Caco-2 (cell line): ENCODE results near the gene FILIP1. TPM values are rescaled to one million over a fixed set of nuclear protein-coding genes. Genes with fewer than 3 reads are reported as not detected.

Experiments
- BruUV-seq: library from RNA; stranded (reverse); fragments of 400-500 nt; replicated peaks from 2 replicates; lab custom pipeline; 2021; lab: Mats Ljungman, UMichigan
- CTCF ChIA-PET: fragments of 300-600 bp; sonication (Branson Sonifier 250); formaldehyde crosslinking; loops from one replicate; lab custom pipeline; 2022; ENCODE audit warnings: antibody characterized with exemption; lab: Charles Lee
- POLR2A ChIA-PET: fragments of 300-600 bp; sonication (Branson Sonifier 250); formaldehyde crosslinking; loops from one replicate; lab custom pipeline; 2022; ENCODE audit warnings: antibody characterized with exemption; lab: Charles Lee
- DNase-seq, 2 experiments: peaks; one replicate each; pipeline versions ENCODE4 v3.0.0 to v3.0.0-alpha.2; 2020 to 2022
- H3K27me3 ChIP-seq: replicated peaks from 2 replicates; pipeline ENCODE4 v1.6.0; 2011; ENCODE audit warnings: low read length; ENCODE audit not compliant: control insufficient read depth, insufficient read depth
- H3K36me3 ChIP-seq: 2 replicates; pipeline ENCODE4 v1.5.1; 2011; ENCODE audit warnings: low read length; ENCODE audit not compliant: control insufficient read depth, insufficient read depth
- H3K4me1 ChIP-seq: fragments of 250-450 bp; sonication (Bioruptor Pico); 2 replicates; pipeline ENCODE4 v1.5.1; 2020; ENCODE audit warnings: mild to moderate bottlenecking
- H3K4me3 ChIP-seq: 2 replicates; pipeline ENCODE4 v1.5.1; 2011; ENCODE audit warnings: low read depth, mild to moderate bottlenecking, control low read depth, low read length
- H3K9me3 ChIP-seq: fragments of 250-450 bp; sonication (Bioruptor Pico); 2 replicates; pipeline ENCODE4 v1.5.1; 2020; ENCODE audit warnings: mild to moderate bottlenecking, moderate library complexity
- H3K27ac Mint-ChIP-seq: one replicate; pipeline ENCODE4 v1.8.0; 2022; ENCODE audit warnings: mixed read lengths; ENCODE audit not compliant: unreplicated experiment
- H3K27me3 Mint-ChIP-seq: one replicate; pipeline ENCODE4 v1.8.0; 2022; ENCODE audit warnings: mixed read lengths; ENCODE audit not compliant: insufficient read depth, unreplicated experiment
- H3K36me3 Mint-ChIP-seq: one replicate; pipeline ENCODE4 v1.8.0; 2022; ENCODE audit warnings: mild to moderate bottlenecking, mixed read lengths; ENCODE audit not compliant: insufficient read depth, unreplicated experiment
- H3K4me1 Mint-ChIP-seq: one replicate; pipeline ENCODE4 v1.8.0; 2022; ENCODE audit warnings: low read depth, mixed read lengths; ENCODE audit not compliant: unreplicated experiment
- H3K4me3 Mint-ChIP-seq: one replicate; pipeline ENCODE4 v1.8.0; 2022; ENCODE audit warnings: mild to moderate bottlenecking, moderate library complexity, mixed read lengths; ENCODE audit not compliant: unreplicated experiment
- H3K9me3 Mint-ChIP-seq: one replicate; pipeline ENCODE4 v1.8.0; 2022; ENCODE audit warnings: mixed read lengths; ENCODE audit not compliant: unreplicated experiment
- intact Hi-C: fragments of 100-400 bp; cut with micrococcal nuclease; formaldehyde crosslinking; loops from one replicate; pipeline ENCODE4 v1.10.0; 2022; ENCODE audit not compliant: unreplicated experiment
- total RNA-seq: library from RNA; stranded (reverse); gene quantifications from 2 replicates; pipeline ENCODE4 v1.2.3, GENCODE V29; 2022
- TF ChIP-seq, protein P1 (sequence below), 2 experiments: fragments of 200-600 bp in 1 of 2; IDR thresholded peaks; 1 replicate in 1 of 2; 2 replicates in 1 of 2; pipeline versions ENCODE4 v1.5.1 to v1.8.0; 2011 to 2022; ENCODE audit warnings: antibody characterized with exemption in 1 of 2, control low read depth in 1 of 2, inconsistent platforms in 1 of 2, low read depth in 1 of 2, low read length in 1 of 2, mild to moderate bottlenecking in 1 of 2, moderate library complexity in 1 of 2; ENCODE audit not compliant: insufficient read depth in 1 of 2, severe bottlenecking in 1 of 2, unreplicated experiment in 1 of 2

Gene FILIP1
- total RNA-seq, 1 experiment from 2014 or later: 0.07 TPM

DNA sequence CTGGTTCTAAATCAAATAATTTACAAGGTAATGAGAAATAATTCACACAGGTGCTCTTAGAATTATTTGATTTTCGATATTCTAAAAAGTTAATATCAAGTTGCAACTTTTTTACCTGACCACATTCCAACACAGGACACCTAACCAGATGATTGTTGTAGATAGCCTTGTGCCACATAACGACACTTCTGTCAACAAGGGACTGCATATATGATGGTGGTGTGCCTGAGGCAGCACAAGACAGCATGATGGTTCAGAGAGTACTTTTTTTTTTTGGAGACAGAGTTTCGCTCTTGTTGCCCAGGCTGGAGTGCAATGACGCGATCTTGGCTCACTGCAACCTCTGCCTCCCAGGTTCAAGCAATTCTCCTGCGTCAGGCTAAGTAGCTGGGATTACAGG, 142.8 kb downstream of the FILIP1 start:
- Histone ChIP-seq H3K4me3 (no peak overlapping the region), H3K36me3 (no peaks in the 10 kb centered on the region), H3K27me3 (no peaks in the 10 kb centered on the region), H3K9me3 (no peaks in the 10 kb centered on the region), H3K4me1 (no peaks in the 10 kb centered on the region)
- H3K9me3 Mint-ChIP-seq: peaks cover 2% of the 10 kb centered on the region
- H3K27me3 Mint-ChIP-seq: peaks cover 4% of the 10 kb centered on the region
- intact Hi-C loops: no loop called here
- H3K4me3 Mint-ChIP-seq: no peak overlapping the region
- no TSS peak for BruUV-seq
- H3K4me1 Mint-ChIP-seq: peaks cover 1% of the 10 kb centered on the region
- ChIA-PET POLR2A (no interaction called here), CTCF (no interaction called here)
- no peaks in the 10 kb centered on the region for H3K36me3 Mint-ChIP-seq
- no peak for DNase-seq
- TF ChIP-seq, protein P1, sequence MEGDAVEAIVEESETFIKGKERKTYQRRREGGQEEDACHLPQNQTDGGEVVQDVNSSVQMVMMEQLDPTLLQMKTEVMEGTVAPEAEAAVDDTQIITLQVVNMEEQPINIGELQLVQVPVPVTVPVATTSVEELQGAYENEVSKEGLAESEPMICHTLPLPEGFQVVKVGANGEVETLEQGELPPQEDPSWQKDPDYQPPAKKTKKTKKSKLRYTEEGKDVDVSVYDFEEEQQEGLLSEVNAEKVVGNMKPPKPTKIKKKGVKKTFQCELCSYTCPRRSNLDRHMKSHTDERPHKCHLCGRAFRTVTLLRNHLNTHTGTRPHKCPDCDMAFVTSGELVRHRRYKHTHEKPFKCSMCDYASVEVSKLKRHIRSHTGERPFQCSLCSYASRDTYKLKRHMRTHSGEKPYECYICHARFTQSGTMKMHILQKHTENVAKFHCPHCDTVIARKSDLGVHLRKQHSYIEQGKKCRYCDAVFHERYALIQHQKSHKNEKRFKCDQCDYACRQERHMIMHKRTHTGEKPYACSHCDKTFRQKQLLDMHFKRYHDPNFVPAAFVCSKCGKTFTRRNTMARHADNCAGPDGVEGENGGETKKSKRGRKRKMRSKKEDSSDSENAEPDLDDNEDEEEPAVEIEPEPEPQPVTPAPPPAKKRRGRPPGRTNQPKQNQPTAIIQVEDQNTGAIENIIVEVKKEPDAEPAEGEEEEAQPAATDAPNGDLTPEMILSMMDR (IDR thresholded peaks at IDR 0.05; ENCODE audit: insufficient read depth in 1 of 2, low read depth in 1 of 2, low read length in 1 of 2, severe bottlenecking in 1 of 2, unreplicated experiment in 1 of 2): no peak
- H3K27ac Mint-ChIP-seq: no peak overlapping the region

DNA sequence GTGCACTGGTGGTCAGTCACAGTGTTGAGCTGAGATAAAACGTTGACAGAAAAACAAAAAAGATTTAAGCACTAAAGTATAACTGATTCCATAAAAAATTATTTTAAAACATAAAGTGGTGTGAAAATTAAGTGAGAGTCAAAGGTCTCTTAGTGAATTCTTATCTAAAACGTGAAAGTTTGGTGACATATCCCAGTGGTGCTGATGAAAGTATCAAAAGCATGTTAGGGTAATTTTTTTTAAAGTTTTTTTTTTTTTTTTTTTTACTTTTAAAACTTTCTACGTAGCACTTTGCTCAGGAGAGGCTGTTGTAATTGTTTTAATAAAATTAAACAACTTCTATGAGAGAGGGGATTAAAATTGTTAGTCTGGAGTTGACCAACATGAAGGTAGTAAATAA, 143.4 kb downstream of the FILIP1 start:
- Mint-ChIP-seq H3K9me3 (peaks cover 8% of the 10 kb centered on the region), H3K27ac (no peak overlapping the region), H3K36me3 (no peaks in the 10 kb centered on the region), H3K27me3 (peaks cover 4% of the 10 kb centered on the region), H3K4me3 (peak overlapping the region; percentile 72), H3K4me1 (peaks cover 6% of the 10 kb centered on the region)
- TF ChIP-seq, protein P1 (IDR thresholded peaks at IDR 0.05; ENCODE audit: insufficient read depth in 1 of 2, low read depth in 1 of 2, low read length in 1 of 2, severe bottlenecking in 1 of 2, unreplicated experiment in 1 of 2): no peak
- Histone ChIP-seq H3K4me1 (no peaks in the 10 kb centered on the region), H3K4me3 (no peak overlapping the region), H3K9me3 (no peaks in the 10 kb centered on the region), H3K36me3 (no peaks in the 10 kb centered on the region), H3K27me3 (no peaks in the 10 kb centered on the region)
- ChIA-PET POLR2A (no interaction called here), CTCF (interaction anchor here (0.6 kb wide), 1 partner anchor 257 kb away, joined by 3 read pairs; no protein-coding TSS in a partner anchor)
- no peak for DNase-seq
- intact Hi-C loops: no loop called here
- BruUV-seq: no TSS peak

DNA sequence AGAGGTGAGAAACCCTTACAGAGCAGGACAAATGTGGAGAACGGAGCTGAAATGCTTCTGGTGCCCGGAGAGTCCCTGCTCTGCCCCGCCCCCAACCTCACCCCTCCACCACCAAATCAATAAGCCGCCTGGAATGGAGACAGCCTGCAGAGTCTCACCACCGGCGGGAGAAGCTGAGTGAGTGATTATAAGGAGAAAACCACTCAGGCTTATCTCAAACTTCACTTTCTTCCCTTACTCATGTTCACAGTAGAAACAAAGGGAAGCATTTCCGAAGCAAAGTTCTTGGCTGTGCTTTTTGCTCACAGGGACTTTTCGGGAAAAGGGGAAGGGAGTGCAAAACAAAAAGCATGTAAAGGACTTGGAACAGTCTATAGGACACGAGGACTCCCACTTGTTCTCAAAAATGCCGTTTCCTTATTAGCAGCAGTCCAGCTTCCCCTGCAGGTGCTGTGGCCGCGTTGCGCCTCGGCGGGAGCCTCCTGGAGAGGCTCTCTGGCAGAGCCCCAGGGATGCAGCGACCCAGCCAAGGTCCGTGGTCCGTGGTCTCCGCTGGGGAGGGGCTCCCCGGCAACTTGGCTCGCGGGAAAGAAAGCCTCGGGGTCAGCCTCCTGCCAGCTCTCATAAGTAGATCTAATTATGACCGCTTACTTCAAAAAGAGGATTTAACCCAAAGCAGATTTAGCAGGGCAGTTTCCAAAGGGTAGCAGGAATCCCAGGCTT, 144.2 kb downstream of the FILIP1 start:
- Histone ChIP-seq H3K27me3 (no peaks in the 10 kb centered on the region), H3K36me3 (no peaks in the 10 kb centered on the region), H3K9me3 (no peaks in the 10 kb centered on the region), H3K4me1 (peaks cover 7% of the 10 kb centered on the region; the same call in 1 of the 2 replicates), H3K4me3 (peak overlapping the region; percentile 26; the same call in 1 of the 2 replicates)
- Mint-ChIP-seq H3K4me1 (peaks cover 6% of the 10 kb centered on the region), H3K9me3 (peaks cover 8% of the 10 kb centered on the region), H3K4me3 (peak overlapping the region; percentile 72), H3K36me3 (no peaks in the 10 kb centered on the region), H3K27me3 (peaks cover 4% of the 10 kb centered on the region), H3K27ac (no peak overlapping the region)
- DNase-seq: peak; percentile 44 to 46
- intact Hi-C loops: loop anchor here (5.0 kb wide), 1 partner anchor 52 kb away; no protein-coding TSS in a partner anchor
- ChIA-PET POLR2A (no interaction called here), CTCF (interaction anchor here (0.6 kb wide), 2 partner anchors 168 to 258 kb away, joined by 3 read pairs; no protein-coding TSS in a partner anchor)
- BruUV-seq: no TSS peak
- TF ChIP-seq, protein P1 (IDR thresholded peaks at IDR 0.05; ENCODE audit: insufficient read depth in 1 of 2, low read depth in 1 of 2, low read length in 1 of 2, severe bottlenecking in 1 of 2, unreplicated experiment in 1 of 2): no peak
